ENCODE results near the gene OTP. TPM values are rescaled to one million over a fixed set of nuclear protein-coding genes. Genes with fewer than 3 reads are reported as not detected.

The OTP gene
- total RNA-seq, 4 donors from 2014 or later: not detected

GRCh38 chr5:77637170-77637997, 1.1 kb downstream of the OTP start:
- intact Hi-C loops (cut with DNase I; ENCODE audit: low total_unique reads): no loop called here
- no peak overlapping the region for H3K4me3 ChIP-seq (ENCODE audit: low read depth, poor library complexity, severe bottlenecking)
- DNase-seq (ENCODE audit: low spot score in 2 of 2): no peak
- 8 to 9% methylated on average over 39 to 42 of the region's 43 CpGs for WGBS, 2 donors
- no peak for TF ChIP-seq CTCF (IDR thresholded peaks at IDR 0.05)
- TF ChIP-seq POLR2A (IDR thresholded peaks at IDR 0.05): no peak

GRCh38 chr5:77636641-77637169, 1.8 kb downstream of the OTP start:
- 5 to 9% methylated on average over 23 of the region's 34 CpGs for WGBS, 2 donors
- intact Hi-C loops (cut with DNase I; ENCODE audit: low total_unique reads): no loop called here
- no peak for DNase-seq (ENCODE audit: low spot score in 2 of 2)
- H3K4me3 ChIP-seq (ENCODE audit: low read depth, poor library complexity, severe bottlenecking): no peak overlapping the region
- TF ChIP-seq CTCF (IDR thresholded peaks at IDR 0.05): no peak
- no peak for TF ChIP-seq POLR2A (IDR thresholded peaks at IDR 0.05)

GRCh38 chr5:77635917-77636640, 2.4 kb downstream of the OTP start:
- DNase-seq (ENCODE audit: low spot score in 2 of 2): no peak
- TF ChIP-seq POLR2A (IDR thresholded peaks at IDR 0.05): no peak
- no peak overlapping the region for H3K4me3 ChIP-seq (ENCODE audit: low read depth, poor library complexity, severe bottlenecking)
- 11 to 16% methylated on average over 30 of the region's 30 CpGs for WGBS, 2 donors
- intact Hi-C loops (cut with DNase I; ENCODE audit: low total_unique reads): no loop called here

GRCh38 chr5:77635067-77635916, 3.2 kb downstream of the OTP start:
- TF ChIP-seq POLR2A (IDR thresholded peaks at IDR 0.05) (no peak), CTCF (IDR thresholded peaks at IDR 0.05) (no peak)
- H3K4me3 ChIP-seq (ENCODE audit: low read depth, poor library complexity, severe bottlenecking): no peak overlapping the region
- intact Hi-C loops (cut with DNase I; ENCODE audit: low total_unique reads): no loop called here
- DNase-seq (ENCODE audit: low spot score in 2 of 2): no peak
- WGBS, 2 donors: 20 to 28% methylated on average over 11 of the region's 11 CpGs

- TF ChIP-seq CTCF (IDR thresholded peaks at IDR 0.05) (no peak), POLR2A (IDR thresholded peaks at IDR 0.05) (no peak)
- H3K4me3 ChIP-seq (ENCODE audit: low read depth, poor library complexity, severe bottlenecking): no peak overlapping the region
- DNase-seq (ENCODE audit: low spot score in 2 of 2): no peak
- 14 to 21% methylated on average over 5 of the region's 5 CpGs for whole genome bisulfite sequencing, 2 donors
- intact Hi-C loops (cut with DNase I; ENCODE audit: low total_unique reads): no loop called here
Measured at GRCh38 chr5:77633709-77634108, 4.8 kb downstream of the OTP start.

Data from lower leg skin (tissue), 4 donors.